K562 (cell line): ENCODE results near the gene PPIL1. TPM values are rescaled to one million over a fixed set of nuclear protein-coding genes. Genes with fewer than 3 reads are reported as not detected.
A peak's percentile ranks its signal among the peaks of the same experiment; 100 is the strongest.

ENCODE experiments used
- ATAC-seq: fragments of 200-7000 bp; cut with Tn5 transposase; 3 replicates; pipeline ENCODE4 v1.9.1; 2020; ENCODE audit warnings: moderate library complexity
- BruUV-seq: library from RNA; stranded (reverse); fragments of 400-500 nt; replicated peaks from 2 replicates; lab custom pipeline; 2021; lab: Mats Ljungman, UMichigan
- CTCF ChIA-PET: fragments of 300-600 bp; formaldehyde crosslinking; extraction: SDS; loops from one replicate; lab custom pipeline; 2021; ENCODE audit warnings: low intra/inter-chr PET ratio; lab: Yijun Ruan, JAX
- POLR2A ChIA-PET: fragments of 300-600, 350-650 bp; sonication (Branson Sonifier 250); formaldehyde crosslinking; extraction: SDS; loops from one replicate; lab custom pipeline; 2021; ENCODE audit warnings: antibody characterized with exemption, inconsistent platforms; lab: Yijun Ruan, JAX
- DNase-seq, 4 experiments: peaks; one replicate each; pipeline versions ENCODE4 v3.0.0 to v3.0.0-alpha.2; 2011 to 2018; ENCODE audit warnings: low spot score in 3 of 4, mixed read lengths in 3 of 4; ENCODE audit errors: extremely low read depth in 1 of 4
- FAIRE-seq: peaks from 2 replicates; lab custom pipeline; 2011; peaks lifted over from hg19 to GRCh38; lab: Jason Lieb, UNC
- H2AFZ ChIP-seq: 2 replicates; pipeline ENCODE4 v1.6.0; 2011; ENCODE audit warnings: low read depth, low read length, control low read depth, inconsistent platforms
- H3K27ac ChIP-seq: fragments of 200-600 bp; 3 replicates; pipeline ENCODE4 v1.8.0; 2011; ENCODE audit warnings: low read depth, mild to moderate bottlenecking, control low read depth, inconsistent platforms, low read length, moderate library complexity, mixed read lengths; ENCODE audit errors: extremely low read depth
- H3K27me3 ChIP-seq, 2 experiments: fragments of 300-600 bp in 1 of 2; 2 replicates in 1 of 2; 3 replicates in 1 of 2; pipeline versions ENCODE4 v1.6.0 to v1.8.0; 2011; ENCODE audit warnings: inconsistent platforms in 2 of 2, low read length in 2 of 2, mild to moderate bottlenecking in 1 of 2, mixed read lengths in 1 of 2, moderate library complexity in 1 of 2; ENCODE audit not compliant: control insufficient read depth in 2 of 2, insufficient read depth in 2 of 2
- H3K36me3 ChIP-seq: fragments of 300-600 bp; 3 replicates; pipeline ENCODE4 v1.8.0; 2011; ENCODE audit warnings: mild to moderate bottlenecking, low read length, inconsistent platforms; ENCODE audit not compliant: control insufficient read depth, insufficient read depth
- H3K4me1 ChIP-seq, 2 experiments: fragments of 200-600 bp in 1 of 2; replicated peaks in 1 of 2; 2 replicates in 1 of 2; 3 replicates in 1 of 2; pipeline versions ENCODE4 v1.5.1 to v1.8.0; 2011; ENCODE audit warnings: inconsistent platforms in 2 of 2, low read length in 2 of 2, mild to moderate bottlenecking in 1 of 2, mixed read lengths in 1 of 2, moderate library complexity in 1 of 2; ENCODE audit not compliant: control insufficient read depth in 2 of 2, insufficient read depth in 2 of 2
- H3K4me2 ChIP-seq: 2 replicates; pipeline ENCODE4 v1.6.1; 2011; ENCODE audit warnings: low read length, control low read depth, inconsistent platforms, mixed read lengths; ENCODE audit not compliant: insufficient read depth
- H3K4me3 ChIP-seq: fragments of 200-600 bp; sonication (generic), shearing (Covaris generic); 2 replicates; pipeline ENCODE4 v1.5.1; 2016; ENCODE audit warnings: control low read depth, inconsistent platforms
- H3K79me2 ChIP-seq: fragments of 200-600 bp; 3 replicates; pipeline ENCODE4 v1.8.0; 2011; ENCODE audit warnings: low read length, inconsistent platforms; ENCODE audit not compliant: control insufficient read depth, insufficient read depth
- H3K9ac ChIP-seq, 2 experiments: 2 replicates each; pipeline versions ENCODE4 v1.6.0 to v1.6.1; 2011; ENCODE audit warnings: low read depth in 2 of 2, low read length in 2 of 2, control low read depth in 1 of 2, inconsistent platforms in 1 of 2, mild to moderate bottlenecking in 1 of 2, mixed read lengths in 1 of 2; ENCODE audit not compliant: insufficient read depth in 1 of 2
- H3K9me1 ChIP-seq: one replicate; pipeline ENCODE4 v1.6.0; 2011; ENCODE audit warnings: inconsistent platforms, mild to moderate bottlenecking, low read length, moderate library complexity; ENCODE audit not compliant: control insufficient read depth, insufficient read depth
- H3K9me3 ChIP-seq: replicated peaks from 2 replicates; pipeline ENCODE4 v1.5.1; 2011; ENCODE audit warnings: low read depth, low read length, inconsistent platforms; ENCODE audit not compliant: control insufficient read depth, insufficient read depth
- H4K20me1 ChIP-seq: replicated peaks from 2 replicates; pipeline ENCODE4 v1.6.1; 2011; ENCODE audit warnings: low read length, inconsistent platforms, mixed read lengths; ENCODE audit not compliant: control insufficient read depth, insufficient read depth
- ARNT ChIP-seq, 2 experiments: fragments of 450-650 bp; IDR thresholded peaks; 2 replicates each; pipeline ENCODE4 v1.6.1; 2016; ENCODE audit warnings: mild to moderate bottlenecking in 1 of 2
- BCOR ChIP-seq: fragments of 450-650 bp; IDR thresholded peaks from 2 replicates; pipeline ENCODE4 v1.6.1; 2016
- DMBX1 ChIP-seq: fragments of 250-450 bp; sonication (Bioruptor Pico); IDR thresholded peaks from 2 replicates; pipeline ENCODE4 v1.8.0; 2022; ENCODE audit warnings: inconsistent platforms, mild to moderate bottlenecking, moderate library complexity, borderline replicate concordance
- KAT7 ChIP-seq: sonication (generic); formaldehyde crosslinking; IDR thresholded peaks from 2 replicates; pipeline ENCODE4 v1.8.0; 2022; ENCODE audit warnings: missing genetic modification reagents, mild to moderate bottlenecking, borderline replicate concordance
- L3MBTL2 ChIP-seq: fragments of 450-650 bp; IDR thresholded peaks from 2 replicates; pipeline ENCODE4 v1.6.1; 2016; ENCODE audit warnings: mild to moderate bottlenecking, moderate library complexity
- MECOM ChIP-seq: fragments of 250-450 bp; sonication (Bioruptor Pico); IDR thresholded peaks from 2 replicates; pipeline ENCODE4 v1.8.0; 2022; ENCODE audit warnings: inconsistent platforms
- NFRKB ChIP-seq: fragments of 450-650 bp; IDR thresholded peaks from 2 replicates; pipeline ENCODE4 v1.6.1; 2016; ENCODE audit warnings: low read depth
- ZEB2 ChIP-seq: fragments of 450-650 bp; IDR thresholded peaks from 2 replicates; pipeline ENCODE4 v1.6.1; 2016
- WGBS: fragments of 100-300 bp; shearing (Covaris generic); methylation state at CpG from one replicate; pipeline ENCODE4 v1.1.6; 2016; ENCODE audit warnings: low coverage, mixed read lengths; ENCODE audit not compliant: insufficient coverage; ENCODE audit errors: missing lambda C conversion rate; 5-methylcytosine and 5-hydroxymethylcytosine counted together
- in situ Hi-C: fragments of 300-500 bp; cut with MboI; formaldehyde crosslinking; loops from 4 replicates; pipeline ENCODE4 v1.15.0; 2018; ENCODE audit warnings: inconsistent platforms, mixed read lengths
- intact Hi-C: fragments of 100-400 bp; cut with micrococcal nuclease; formaldehyde crosslinking; loops from 2 replicates; pipeline ENCODE4 v1.14.2; 2022
- polyA plus RNA-seq, 8 experiments: library from polyadenylated mRNA; depleted of rRNA in 4 of 8; stranded (reverse) in 5 of 8; unstranded in 3 of 8; fragments of >200 nt; fragmentation: Nextera tagmentation in 2 of 8; fragmentation: Illumina TruSeq in 1 of 8; extraction: Ambion mirVana in 2 of 8; extraction: Trizol in 1 of 8; gene quantifications; 2 replicates each; pipeline versions ENCODE4 v1.2.1 to v1.2.3, GENCODE V29; 2011 to 2014; ENCODE audit warnings: inconsistent platforms in 1 of 8, missing spikeins in 1 of 8
- total RNA-seq, 7 experiments: library from RNA; depleted of rRNA in 6 of 7; stranded (reverse); fragments of >200 nt in 6 of 7; fragmentation: Illumina TruSeq in 2 of 7; extraction: Trizol in 2 of 7; gene quantifications; 2 replicates each; pipeline versions ENCODE4 v1.2.1 to v1.2.3, GENCODE V29; 2011 to 2021; ENCODE audit warnings: low replicate concordance in 1 of 7
- TF ChIP-seq, protein P1 (sequence below): fragments of 450-650 bp; IDR thresholded peaks from 2 replicates; pipeline ENCODE4 v1.6.1; 2018; ENCODE audit not compliant: partially characterized antibody
- TF ChIP-seq, protein P2 (sequence below): fragments of 450-650 bp; IDR thresholded peaks from 2 replicates; pipeline ENCODE4 v1.6.1; 2016
- TF ChIP-seq, protein P3 (sequence below): fragments of 450-650 bp; IDR thresholded peaks from 2 replicates; pipeline ENCODE4 v1.6.1; 2017; ENCODE audit warnings: antibody characterized with exemption, mild to moderate bottlenecking

PPIL1 gene
- total and polyA plus RNA-seq, 9 of the 15 experiments (the other 6 are each of a cell fraction or from before 2014, with no cell fraction given) = 65.8 to 205 (median 130) TPM

DNA sequence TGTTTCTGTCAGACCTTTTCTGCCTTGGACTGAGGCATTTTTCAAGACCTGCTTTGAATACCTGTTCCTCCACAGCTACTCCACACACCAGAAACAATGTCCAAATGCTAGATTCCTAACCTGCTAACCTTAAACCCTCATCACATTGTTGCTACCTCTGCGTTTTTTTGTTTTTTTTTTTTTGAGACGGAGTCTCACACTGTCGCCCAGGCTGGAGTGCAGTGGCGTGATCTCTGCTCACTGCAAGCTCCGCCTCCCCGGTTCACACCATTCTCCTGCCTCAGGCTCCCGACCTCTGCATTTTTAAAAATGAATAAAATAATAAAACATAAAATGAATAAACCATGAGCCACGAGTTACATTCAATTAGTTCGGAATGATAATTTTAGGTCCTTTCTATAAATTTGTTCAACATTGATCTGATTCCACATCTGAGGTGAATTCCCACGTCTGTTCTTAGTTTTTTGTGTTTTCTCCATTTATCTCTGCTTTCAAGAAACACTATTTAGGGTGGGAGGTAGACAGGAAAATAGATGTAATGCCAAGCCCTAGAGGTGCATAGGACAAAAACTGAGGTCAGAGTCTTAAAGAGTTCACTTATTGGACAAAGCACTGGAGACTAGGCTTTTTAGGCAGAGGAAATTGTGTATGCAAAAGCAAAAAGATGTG lies 12.5 kb upstream of the PPIL1 start:
- H3K27me3 ChIP-seq = no peaks in the 10 kb centered on the region
- peaks cover 17 to 37% of the 10 kb centered on the region in 2 experiments; a peak in 4 of 5 replicates for H3K4me1 ChIP-seq
- peaks cover 64% of the 10 kb centered on the region for H3K79me2 ChIP-seq
- peak overlapping the region; percentile 53 to 88; a peak in 3 of 4 replicates for H3K9ac ChIP-seq
- H3K27ac ChIP-seq = peak overlapping the region; percentile 90
- CTCF ChIA-PET = no interaction called here
- no TSS peak for BruUV-seq
- in situ Hi-C loops = no loop called here
- peaks cover 9% of the 10 kb centered on the region; the same call in 2 of the 3 replicates for H3K36me3 ChIP-seq
- peak overlapping the region; percentile 88 for H3K4me2 ChIP-seq
- H4K20me1 ChIP-seq = no peaks in the 10 kb centered on the region
- FAIRE-seq (no peak), ATAC-seq (peak; percentile 56), DNase-seq (peak in 1 of 4 experiments; percentile 51)
- intact Hi-C loops = loop anchor here (5.0 to 10.0 kb wide), 3 partner anchors 100 to 328 kb away; partner anchors contain the start of gene MTCH1
- peak overlapping the region; percentile 64 for H3K4me3 ChIP-seq
- POLR2A ChIA-PET = interaction anchor here (1.0 to 5.8 kb wide), 5 partner anchors 11 to 60 kb away, joined by 3 to 79 read pairs (median 4); partner anchors contain the start of gene PPIL1
- WGBS = under 1% methylated on average over 10 of the region's 10 CpGs
- no peaks in the 10 kb centered on the region for H3K9me1 ChIP-seq
- H2AFZ ChIP-seq = peak overlapping the region; percentile 52
- H3K9me3 ChIP-seq = no peaks in the 10 kb centered on the region
- TF ChIP-seq, protein P1, sequence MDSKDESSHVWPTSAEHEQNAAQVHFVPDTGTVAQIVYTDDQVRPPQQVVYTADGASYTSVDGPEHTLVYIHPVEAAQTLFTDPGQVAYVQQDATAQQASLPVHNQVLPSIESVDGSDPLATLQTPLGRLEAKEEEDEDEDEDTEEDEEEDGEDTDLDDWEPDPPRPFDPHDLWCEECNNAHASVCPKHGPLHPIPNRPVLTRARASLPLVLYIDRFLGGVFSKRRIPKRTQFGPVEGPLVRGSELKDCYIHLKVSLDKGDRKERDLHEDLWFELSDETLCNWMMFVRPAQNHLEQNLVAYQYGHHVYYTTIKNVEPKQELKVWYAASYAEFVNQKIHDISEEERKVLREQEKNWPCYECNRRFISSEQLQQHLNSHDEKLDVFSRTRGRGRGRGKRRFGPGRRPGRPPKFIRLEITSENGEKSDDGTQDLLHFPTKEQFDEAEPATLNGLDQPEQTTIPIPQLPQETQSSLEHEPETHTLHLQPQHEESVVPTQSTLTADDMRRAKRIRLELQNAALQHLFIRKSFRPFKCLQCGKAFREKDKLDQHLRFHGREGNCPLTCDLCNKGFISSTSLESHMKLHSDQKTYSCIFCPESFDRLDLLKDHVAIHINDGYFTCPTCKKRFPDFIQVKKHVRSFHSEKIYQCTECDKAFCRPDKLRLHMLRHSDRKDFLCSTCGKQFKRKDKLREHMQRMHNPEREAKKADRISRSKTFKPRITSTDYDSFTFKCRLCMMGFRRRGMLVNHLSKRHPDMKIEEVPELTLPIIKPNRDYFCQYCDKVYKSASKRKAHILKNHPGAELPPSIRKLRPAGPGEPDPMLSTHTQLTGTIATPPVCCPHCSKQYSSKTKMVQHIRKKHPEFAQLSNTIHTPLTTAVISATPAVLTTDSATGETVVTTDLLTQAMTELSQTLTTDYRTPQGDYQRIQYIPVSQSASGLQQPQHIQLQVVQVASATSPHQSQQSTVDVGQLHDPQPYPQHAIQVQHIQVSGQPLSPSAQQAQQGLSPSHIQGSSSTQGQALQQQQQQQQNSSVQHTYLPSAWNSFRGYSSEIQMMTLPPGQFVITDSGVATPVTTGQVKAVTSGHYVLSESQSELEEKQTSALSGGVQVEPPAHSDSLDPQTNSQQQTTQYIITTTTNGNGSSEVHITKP = peak; percentile 76
- TF ChIP-seq NFRKB = peak; percentile 79
- TF ChIP-seq L3MBTL2 = peak; percentile 76
- TF ChIP-seq, protein P2, sequence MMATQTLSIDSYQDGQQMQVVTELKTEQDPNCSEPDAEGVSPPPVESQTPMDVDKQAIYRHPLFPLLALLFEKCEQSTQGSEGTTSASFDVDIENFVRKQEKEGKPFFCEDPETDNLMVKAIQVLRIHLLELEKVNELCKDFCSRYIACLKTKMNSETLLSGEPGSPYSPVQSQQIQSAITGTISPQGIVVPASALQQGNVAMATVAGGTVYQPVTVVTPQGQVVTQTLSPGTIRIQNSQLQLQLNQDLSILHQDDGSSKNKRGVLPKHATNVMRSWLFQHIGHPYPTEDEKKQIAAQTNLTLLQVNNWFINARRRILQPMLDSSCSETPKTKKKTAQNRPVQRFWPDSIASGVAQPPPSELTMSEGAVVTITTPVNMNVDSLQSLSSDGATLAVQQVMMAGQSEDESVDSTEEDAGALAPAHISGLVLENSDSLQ = 0 out of 2 replicates have a peak, but pooled peaks have one; percentile 11
- TF ChIP-seq, protein P3, sequence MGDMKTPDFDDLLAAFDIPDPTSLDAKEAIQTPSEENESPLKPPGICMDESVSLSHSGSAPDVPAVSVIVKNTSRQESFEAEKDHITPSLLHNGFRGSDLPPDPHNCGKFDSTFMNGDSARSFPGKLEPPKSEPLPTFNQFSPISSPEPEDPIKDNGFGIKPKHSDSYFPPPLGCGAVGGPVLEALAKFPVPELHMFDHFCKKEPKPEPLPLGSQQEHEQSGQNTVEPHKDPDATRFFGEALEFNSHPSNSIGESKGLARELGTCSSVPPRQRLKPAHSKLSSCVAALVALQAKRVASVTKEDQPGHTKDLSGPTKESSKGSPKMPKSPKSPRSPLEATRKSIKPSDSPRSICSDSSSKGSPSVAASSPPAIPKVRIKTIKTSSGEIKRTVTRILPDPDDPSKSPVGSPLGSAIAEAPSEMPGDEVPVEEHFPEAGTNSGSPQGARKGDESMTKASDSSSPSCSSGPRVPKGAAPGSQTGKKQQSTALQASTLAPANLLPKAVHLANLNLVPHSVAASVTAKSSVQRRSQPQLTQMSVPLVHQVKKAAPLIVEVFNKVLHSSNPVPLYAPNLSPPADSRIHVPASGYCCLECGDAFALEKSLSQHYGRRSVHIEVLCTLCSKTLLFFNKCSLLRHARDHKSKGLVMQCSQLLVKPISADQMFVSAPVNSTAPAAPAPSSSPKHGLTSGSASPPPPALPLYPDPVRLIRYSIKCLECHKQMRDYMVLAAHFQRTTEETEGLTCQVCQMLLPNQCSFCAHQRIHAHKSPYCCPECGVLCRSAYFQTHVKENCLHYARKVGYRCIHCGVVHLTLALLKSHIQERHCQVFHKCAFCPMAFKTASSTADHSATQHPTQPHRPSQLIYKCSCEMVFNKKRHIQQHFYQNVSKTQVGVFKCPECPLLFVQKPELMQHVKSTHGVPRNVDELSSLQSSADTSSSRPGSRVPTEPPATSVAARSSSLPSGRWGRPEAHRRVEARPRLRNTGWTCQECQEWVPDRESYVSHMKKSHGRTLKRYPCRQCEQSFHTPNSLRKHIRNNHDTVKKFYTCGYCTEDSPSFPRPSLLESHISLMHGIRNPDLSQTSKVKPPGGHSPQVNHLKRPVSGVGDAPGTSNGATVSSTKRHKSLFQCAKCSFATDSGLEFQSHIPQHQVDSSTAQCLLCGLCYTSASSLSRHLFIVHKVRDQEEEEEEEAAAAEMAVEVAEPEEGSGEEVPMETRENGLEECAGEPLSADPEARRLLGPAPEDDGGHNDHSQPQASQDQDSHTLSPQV = peak; percentile 34; the same call in 1 of the 2 replicates
- 0 out of 2 replicates have a peak, but pooled peaks have one; percentile 29 for TF ChIP-seq KAT7
- peak in 1 of 2 experiments; percentile 9; a peak in 1 of 4 replicates for TF ChIP-seq ARNT (IDR thresholded peaks at IDR 0.05)
- peak; percentile 32; the same call in 1 of the 2 replicates for TF ChIP-seq DMBX1 (CRISPR knock-in tag)
- peak; percentile 22; the same call in 1 of the 2 replicates for TF ChIP-seq MECOM (CRISPR knock-in tag)
- TF ChIP-seq ZEB2 = 0 out of 2 replicates have a peak, but pooled peaks have one; percentile 32
- TF ChIP-seq BCOR = peak; percentile 42; the same call in 1 of the 2 replicates
